Ovary (tissue), 3 donors: Measurements from ENCODE around the gene MYOCOS.

Experiments
- CTCF ChIP-seq, 3 donors: fragments of 450-650 bp in 2 of 3; fragments of 200-600 bp in 1 of 3; IDR thresholded peaks; one replicate each; pipeline versions ENCODE4 v1.5.1 to v1.8.0; 2016 to 2022; ENCODE audit warnings: antibody characterized with exemption in 3 of 3, mild to moderate bottlenecking in 1 of 3
- EP300 ChIP-seq: sonication (generic); formaldehyde crosslinking; IDR thresholded peaks from one replicate; pipeline ENCODE4 v1.6.1; 2017; ENCODE audit warnings: antibody characterized with exemption
- POLR2A ChIP-seq: fragments of 450-650 bp; IDR thresholded peaks from one replicate; pipeline ENCODE4 v1.6.1; 2017; ENCODE audit warnings: antibody characterized with exemption, mild to moderate bottlenecking, moderate library complexity
- donor health status: DM: no; HTN: no; CAD: no.

- TF ChIP-seq CTCF (IDR thresholded peaks at IDR 0.05) = no peak
- no peak for TF ChIP-seq POLR2A
- TF ChIP-seq EP300 = no peak
Measured at GRCh38 chr1:171627020-171627419, 5.0 kb downstream of the MYOCOS start.
